GM23338 (cell line): ENCODE results near the gene NLK. TPM values are rescaled to one million over a fixed set of nuclear protein-coding genes. Genes with fewer than 3 reads are reported as not detected.

Source experiments
- ATAC-seq: fragments of 200-7000 bp; cut with Tn5 transposase; 3 replicates; pipeline ENCODE4 v1.9.1; 2020
- DNase-seq: peaks from one replicate; pipeline ENCODE4 v3.0.0-alpha.2; 2015; ENCODE audit warnings: low spot score
- H2AFZ ChIP-seq: fragments of 200-600 bp; sonication (generic); 2 replicates; pipeline ENCODE4 v1.8.0; 2016; ENCODE audit warnings: antibody characterized with exemption, mild to moderate bottlenecking, moderate library complexity
- H3F3A ChIP-seq: fragments of 200-600 bp; sonication (generic); replicated peaks from 2 replicates; pipeline ENCODE4 v1.8.0; 2017; ENCODE audit warnings: antibody characterized with exemption, mixed run types, low read depth
- H3K27ac ChIP-seq: fragments of 200-600 bp; sonication (generic); 2 replicates; pipeline ENCODE4 v1.6.1; 2016; ENCODE audit warnings: low read depth
- H3K27me3 ChIP-seq: fragments of 200-600 bp; sonication (generic); 2 replicates; pipeline ENCODE4 v1.8.0; 2016; ENCODE audit warnings: mild to moderate bottlenecking, mixed run types, moderate library complexity; ENCODE audit not compliant: insufficient read depth
- H3K36me3 ChIP-seq: fragments of 200-600 bp; sonication (generic); 2 replicates; pipeline ENCODE4 v1.8.0; 2016; ENCODE audit warnings: mild to moderate bottlenecking; ENCODE audit not compliant: insufficient read depth
- H3K4me1 ChIP-seq: fragments of 200-600 bp; sonication (generic); 2 replicates; pipeline ENCODE4 v1.8.0; 2016; ENCODE audit warnings: mild to moderate bottlenecking, moderate library complexity; ENCODE audit not compliant: insufficient read depth
- H3K4me2 ChIP-seq: fragments of 200-600 bp; sonication (generic); 2 replicates; pipeline ENCODE4 v1.7.1; 2017; ENCODE audit warnings: mixed run types
- H3K4me3 ChIP-seq: fragments of 200-600 bp; sonication (generic); 2 replicates; pipeline ENCODE4 v1.6.1; 2016; ENCODE audit warnings: mixed run types
- H3K79me2 ChIP-seq: fragments of 200-600 bp; sonication (generic); replicated peaks from 2 replicates; pipeline ENCODE4 v1.8.0; 2017; ENCODE audit warnings: mild to moderate bottlenecking; ENCODE audit not compliant: insufficient read depth
- H3K9me2 ChIP-seq: fragments of 200-600 bp; sonication (generic); 2 replicates; pipeline ENCODE4 v1.8.0; 2017; ENCODE audit not compliant: insufficient read depth
- H4K20me1 ChIP-seq: fragments of 200-600 bp; sonication (generic); replicated peaks from 2 replicates; pipeline ENCODE4 v1.8.0; 2017; ENCODE audit warnings: mild to moderate bottlenecking; ENCODE audit not compliant: insufficient read depth
- H3K27ac Mint-ChIP-seq: 2 replicates; pipeline ENCODE4 v1.8.0; 2020; ENCODE audit warnings: inconsistent platforms, mild to moderate bottlenecking, moderate library complexity, mixed read lengths
- H3K27me3 Mint-ChIP-seq: 3 replicates; pipeline ENCODE4 v1.8.0; 2022; ENCODE audit warnings: low read depth, mild to moderate bottlenecking, moderate library complexity, mixed read lengths, inconsistent platforms; ENCODE audit not compliant: insufficient read depth, poor library complexity
- H3K36me3 Mint-ChIP-seq: 3 replicates; pipeline ENCODE4 v1.8.0; 2021; ENCODE audit warnings: low read depth, mild to moderate bottlenecking, inconsistent platforms, moderate library complexity, mixed read lengths
- H3K4me1 Mint-ChIP-seq: 3 replicates; pipeline ENCODE4 v1.8.0; 2020; ENCODE audit warnings: mild to moderate bottlenecking, inconsistent platforms, mixed read lengths
- H3K4me3 Mint-ChIP-seq: 3 replicates; pipeline ENCODE4 v1.8.0; 2021; ENCODE audit warnings: moderate library complexity, mild to moderate bottlenecking, inconsistent platforms, mixed read lengths
- H3K9me3 Mint-ChIP-seq: 3 replicates; pipeline ENCODE4 v1.8.0; 2020; ENCODE audit warnings: moderate library complexity, mild to moderate bottlenecking, inconsistent platforms, mixed read lengths
- CREB1 ChIP-seq: fragments of 250-450 bp; sonication (Bioruptor Pico); IDR thresholded peaks from 2 replicates; pipeline ENCODE4 v1.5.0; 2020; ENCODE audit warnings: low read depth, mild to moderate bottlenecking, moderate library complexity
- EZH2 ChIP-seq: fragments of 200-600 bp; sonication (generic); IDR thresholded peaks from one replicate; pipeline ENCODE4 v1.8.0; 2017; ENCODE audit warnings: antibody characterized with exemption, mild to moderate bottlenecking, low read depth; ENCODE audit not compliant: unreplicated experiment
- EZH2phosphoT487 ChIP-seq: fragments of 200-600 bp; sonication (generic); IDR thresholded peaks from one replicate; pipeline ENCODE4 v1.8.1; 2018; ENCODE audit warnings: antibody characterized with exemption; ENCODE audit not compliant: unreplicated experiment
- JUNB ChIP-seq: IDR thresholded peaks from one replicate; pipeline ENCODE4 v1.6.1; 2016; ENCODE audit warnings: antibody characterized with exemption; ENCODE audit not compliant: unreplicated experiment
- ZNF114 ChIP-seq: fragments of 250-450 bp; sonication (Bioruptor Pico); IDR thresholded peaks from 2 replicates; pipeline ENCODE4 v1.5.0; 2020; ENCODE audit warnings: mild to moderate bottlenecking, moderate library complexity
- ZNF331 ChIP-seq: fragments of 250-450 bp; sonication (Bioruptor Pico); IDR thresholded peaks from 2 replicates; pipeline ENCODE4 v1.5.0; 2020; ENCODE audit warnings: low read depth, mild to moderate bottlenecking, moderate library complexity
- polyA plus RNA-seq: library from polyadenylated mRNA; unstranded; fragments of >200 nt; fragmentation: Nextera tagmentation; extraction: Ambion mirVana; gene quantifications from 2 replicates; pipeline ENCODE4 v1.2.1, GENCODE V29; 2016
- total RNA-seq: library from RNA; depleted of rRNA; stranded (reverse); fragments of >200 nt; shearing (Covaris generic); gene quantifications from 2 replicates; pipeline ENCODE4 v1.2.3, GENCODE V29; 2014
- TF ChIP-seq, protein P1 (sequence below): fragments of 250-450 bp; sonication (Bioruptor Pico); IDR thresholded peaks from 2 replicates; pipeline ENCODE4 v1.5.0; 2020; ENCODE audit warnings: mild to moderate bottlenecking, moderate library complexity
- TF ChIP-seq, protein P2 (sequence below): IDR thresholded peaks from 2 replicates; pipeline ENCODE4 v1.6.1; 2016; ENCODE audit warnings: antibody characterized with exemption

The NLK gene
- total and polyA plus RNA-seq, 2 experiments from 2014 or later: 34.7 to 78.5 TPM

DNA sequence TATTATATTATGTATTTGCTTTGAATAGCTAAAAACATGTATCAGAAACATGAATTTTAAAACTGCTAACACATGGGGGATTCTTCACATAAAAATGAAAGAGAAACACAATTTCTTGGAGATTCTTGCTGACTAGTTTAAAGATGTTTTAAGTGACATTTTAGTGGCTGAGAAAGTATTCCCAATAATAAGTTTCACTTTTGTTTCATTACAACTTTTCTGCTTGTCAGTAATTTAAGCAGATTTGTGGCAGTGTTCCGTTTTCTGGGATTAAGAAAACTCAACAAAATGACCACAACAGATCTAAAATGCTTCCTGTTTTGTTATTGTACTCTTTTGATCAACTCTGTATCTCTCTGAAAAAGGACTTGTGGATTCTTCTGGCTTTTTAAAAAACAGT, 75.9 kb downstream of the NLK start (continued):
- TF ChIP-seq, protein P1, sequence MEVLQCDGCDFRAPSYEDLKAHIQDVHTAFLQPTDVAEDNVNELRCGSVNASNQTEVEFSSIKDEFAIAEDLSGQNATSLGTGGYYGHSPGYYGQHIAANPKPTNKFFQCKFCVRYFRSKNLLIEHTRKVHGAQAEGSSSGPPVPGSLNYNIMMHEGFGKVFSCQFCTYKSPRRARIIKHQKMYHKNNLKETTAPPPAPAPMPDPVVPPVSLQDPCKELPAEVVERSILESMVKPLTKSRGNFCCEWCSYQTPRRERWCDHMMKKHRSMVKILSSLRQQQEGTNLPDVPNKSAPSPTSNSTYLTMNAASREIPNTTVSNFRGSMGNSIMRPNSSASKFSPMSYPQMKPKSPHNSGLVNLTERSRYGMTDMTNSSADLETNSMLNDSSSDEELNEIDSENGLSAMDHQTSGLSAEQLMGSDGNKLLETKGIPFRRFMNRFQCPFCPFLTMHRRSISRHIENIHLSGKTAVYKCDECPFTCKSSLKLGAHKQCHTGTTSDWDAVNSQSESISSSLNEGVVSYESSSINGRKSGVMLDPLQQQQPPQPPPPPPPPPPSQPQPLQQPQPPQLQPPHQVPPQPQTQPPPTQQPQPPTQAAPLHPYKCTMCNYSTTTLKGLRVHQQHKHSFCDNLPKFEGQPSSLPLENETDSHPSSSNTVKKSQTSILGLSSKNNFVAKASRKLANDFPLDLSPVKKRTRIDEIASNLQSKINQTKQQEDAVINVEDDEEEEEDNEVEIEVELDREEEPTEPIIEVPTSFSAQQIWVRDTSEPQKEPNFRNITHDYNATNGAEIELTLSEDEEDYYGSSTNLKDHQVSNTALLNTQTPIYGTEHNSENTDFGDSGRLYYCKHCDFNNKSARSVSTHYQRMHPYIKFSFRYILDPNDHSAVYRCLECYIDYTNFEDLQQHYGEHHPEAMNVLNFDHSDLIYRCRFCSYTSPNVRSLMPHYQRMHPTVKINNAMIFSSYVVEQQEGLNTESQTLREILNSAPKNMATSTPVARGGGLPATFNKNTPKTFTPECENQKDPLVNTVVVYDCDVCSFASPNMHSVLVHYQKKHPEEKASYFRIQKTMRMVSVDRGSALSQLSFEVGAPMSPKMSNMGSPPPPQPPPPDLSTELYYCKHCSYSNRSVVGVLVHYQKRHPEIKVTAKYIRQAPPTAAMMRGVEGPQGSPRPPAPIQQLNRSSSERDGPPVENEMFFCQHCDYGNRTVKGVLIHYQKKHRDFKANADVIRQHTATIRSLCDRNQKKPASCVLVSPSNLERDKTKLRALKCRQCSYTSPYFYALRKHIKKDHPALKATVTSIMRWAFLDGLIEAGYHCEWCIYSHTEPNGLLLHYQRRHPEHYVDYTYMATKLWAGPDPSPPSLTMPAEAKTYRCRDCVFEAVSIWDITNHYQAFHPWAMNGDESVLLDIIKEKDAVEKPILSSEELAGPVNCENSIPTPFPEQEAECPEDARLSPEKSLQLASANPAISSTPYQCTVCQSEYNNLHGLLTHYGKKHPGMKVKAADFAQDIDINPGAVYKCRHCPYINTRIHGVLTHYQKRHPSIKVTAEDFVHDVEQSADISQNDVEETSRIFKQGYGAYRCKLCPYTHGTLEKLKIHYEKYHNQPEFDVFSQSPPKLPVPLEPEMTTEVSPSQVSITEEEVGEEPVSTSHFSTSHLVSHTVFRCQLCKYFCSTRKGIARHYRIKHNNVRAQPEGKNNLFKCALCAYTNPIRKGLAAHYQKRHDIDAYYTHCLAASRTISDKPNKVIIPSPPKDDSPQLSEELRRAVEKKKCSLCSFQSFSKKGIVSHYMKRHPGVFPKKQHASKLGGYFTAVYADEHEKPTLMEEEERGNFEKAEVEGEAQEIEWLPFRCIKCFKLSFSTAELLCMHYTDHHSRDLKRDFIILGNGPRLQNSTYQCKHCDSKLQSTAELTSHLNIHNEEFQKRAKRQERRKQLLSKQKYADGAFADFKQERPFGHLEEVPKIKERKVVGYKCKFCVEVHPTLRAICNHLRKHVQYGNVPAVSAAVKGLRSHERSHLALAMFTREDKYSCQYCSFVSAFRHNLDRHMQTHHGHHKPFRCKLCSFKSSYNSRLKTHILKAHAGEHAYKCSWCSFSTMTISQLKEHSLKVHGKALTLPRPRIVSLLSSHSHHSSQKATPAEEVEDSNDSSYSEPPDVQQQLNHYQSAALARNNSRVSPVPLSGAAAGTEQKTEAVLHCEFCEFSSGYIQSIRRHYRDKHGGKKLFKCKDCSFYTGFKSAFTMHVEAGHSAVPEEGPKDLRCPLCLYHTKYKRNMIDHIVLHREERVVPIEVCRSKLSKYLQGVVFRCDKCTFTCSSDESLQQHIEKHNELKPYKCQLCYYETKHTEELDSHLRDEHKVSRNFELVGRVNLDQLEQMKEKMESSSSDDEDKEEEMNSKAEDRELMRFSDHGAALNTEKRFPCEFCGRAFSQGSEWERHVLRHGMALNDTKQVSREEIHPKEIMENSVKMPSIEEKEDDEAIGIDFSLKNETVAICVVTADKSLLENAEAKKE: no peak
- TF ChIP-seq ZNF331 (no peak), ZNF114 (CRISPR knock-in tag) (no peak), JUNB (no peak), EZH2phosphoT487 (no peak)

DNA sequence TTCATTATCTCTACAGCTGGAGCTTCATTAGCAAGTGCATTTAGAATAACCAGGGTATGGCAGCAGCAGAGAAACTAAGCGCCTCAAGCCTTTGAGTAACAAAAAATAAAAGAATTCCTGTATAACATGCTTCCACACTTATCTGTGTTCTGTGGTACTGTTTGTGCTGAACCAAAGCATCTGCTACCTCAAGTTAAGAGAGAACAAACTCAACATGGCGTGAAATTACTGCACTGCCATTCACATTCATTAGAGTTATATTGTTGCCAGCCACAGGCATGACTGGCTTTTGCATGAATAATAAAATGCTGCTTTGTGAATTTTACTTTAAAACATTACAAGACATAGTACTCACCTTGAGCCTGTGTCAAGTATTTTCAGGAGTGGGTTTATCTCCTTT, 76.6 kb downstream of the NLK start:
- Histone ChIP-seq H3K4me3 (no peak overlapping the region), H3K27me3 (no peaks in the 10 kb centered on the region), H2AFZ (no peak overlapping the region), H3K79me2 (peaks cover 66% of the 10 kb centered on the region), H3K4me1 (peaks cover 40% of the 10 kb centered on the region), H3K36me3 (peaks cover 8% of the 10 kb centered on the region; the same call in 1 of the 2 replicates), H3K9me2 (no peaks in the 10 kb centered on the region), H3K27ac (no peak overlapping the region; the same call in 1 of the 2 replicates), H3K4me2 (no peak overlapping the region), H4K20me1 (no peaks in the 10 kb centered on the region; the same call in 1 of the 2 replicates), H3F3A (no peaks in the 10 kb centered on the region)
- H3K9me3 Mint-ChIP-seq: no peaks in the 10 kb centered on the region
- H3K27me3 Mint-ChIP-seq: peaks cover 2% of the 10 kb centered on the region
- no peak overlapping the region for H3K4me3 Mint-ChIP-seq
- ATAC-seq (no peak), DNase-seq (no peak)
- peaks cover 5% of the 10 kb centered on the region; the same call in 1 of the 3 replicates for H3K36me3 Mint-ChIP-seq
- peak overlapping the region; percentile 76; the same call in 1 of the 2 replicates for H3K27ac Mint-ChIP-seq
- H3K4me1 Mint-ChIP-seq: peaks cover 39% of the 10 kb centered on the region
- no peak for TF ChIP-seq CREB1
- TF ChIP-seq EZH2: no peak
- TF ChIP-seq, protein P2, sequence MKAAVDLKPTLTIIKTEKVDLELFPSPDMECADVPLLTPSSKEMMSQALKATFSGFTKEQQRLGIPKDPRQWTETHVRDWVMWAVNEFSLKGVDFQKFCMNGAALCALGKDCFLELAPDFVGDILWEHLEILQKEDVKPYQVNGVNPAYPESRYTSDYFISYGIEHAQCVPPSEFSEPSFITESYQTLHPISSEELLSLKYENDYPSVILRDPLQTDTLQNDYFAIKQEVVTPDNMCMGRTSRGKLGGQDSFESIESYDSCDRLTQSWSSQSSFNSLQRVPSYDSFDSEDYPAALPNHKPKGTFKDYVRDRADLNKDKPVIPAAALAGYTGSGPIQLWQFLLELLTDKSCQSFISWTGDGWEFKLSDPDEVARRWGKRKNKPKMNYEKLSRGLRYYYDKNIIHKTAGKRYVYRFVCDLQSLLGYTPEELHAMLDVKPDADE: no peak
- TF ChIP-seq, protein P1: no peak
- no peak for TF ChIP-seq JUNB
